ENCODE results near the gene ZNF385B. TPM values are rescaled to one million over a fixed set of nuclear protein-coding genes. Genes with fewer than 3 reads are reported as not detected.

The ZNF385B gene
- total and polyA plus RNA-seq, 5 experiments from 2014 or later = not detected

- Mint-ChIP-seq H3K4me1 (no peaks in the 10 kb centered on the region), H3K27ac (no peak overlapping the region), H3K9me3 (no peaks in the 10 kb centered on the region), H3K27me3 (peaks cover 0 to 12% (median 1%) of the 10 kb centered on the region in 5 donors), H3K4me3 (no peak overlapping the region), H3K36me3 (no peaks in the 10 kb centered on the region)
- DNase-seq (no peak), ATAC-seq (no peak)
- POLR2A ChIA-PET = no interaction called here
Measured at GRCh38 chr2:179560257-179560735, 301.1 kb downstream of the ZNF385B start.

- no peak overlapping the region for H3K27ac Mint-ChIP-seq
- no peak overlapping the region for H3K4me3 Mint-ChIP-seq
- H3K4me1 Mint-ChIP-seq = no peaks in the 10 kb centered on the region
- no peak for ATAC-seq
- no peaks in the 10 kb centered on the region for H3K36me3 Mint-ChIP-seq
- DNase-seq = no peak
- peaks cover 0 to 5% (median 0%) of the 10 kb centered on the region in 5 donors for H3K27me3 Mint-ChIP-seq
- POLR2A ChIA-PET = no interaction called here
- H3K9me3 Mint-ChIP-seq = peaks cover 0 to 1% (median 0%) of the 10 kb centered on the region in 9 donors
Measured at GRCh38 chr2:179559108-179559806, 302.2 kb downstream of the ZNF385B start.

GRCh38 chr2:179558010-179558934 is 303.1 kb downstream of the ZNF385B start:
- ATAC-seq (no peak), DNase-seq (no peak)
- H3K4me3 Mint-ChIP-seq = no peak overlapping the region
- peaks cover 0 to 8% (median 0%) of the 10 kb centered on the region in 9 donors for H3K9me3 Mint-ChIP-seq
- POLR2A ChIA-PET = no interaction called here
- H3K27me3 Mint-ChIP-seq = peaks cover 0 to 5% (median 0%) of the 10 kb centered on the region in 5 donors
- H3K36me3 Mint-ChIP-seq = no peaks in the 10 kb centered on the region
- H3K27ac Mint-ChIP-seq = no peak overlapping the region
- H3K4me1 Mint-ChIP-seq = no peaks in the 10 kb centered on the region

- no peaks in the 10 kb centered on the region for H3K36me3 Mint-ChIP-seq
- no peak for DNase-seq
- ATAC-seq = no peak
- H3K4me1 Mint-ChIP-seq = no peaks in the 10 kb centered on the region
- POLR2A ChIA-PET = no interaction called here
- peaks cover 0 to 8% (median 0%) of the 10 kb centered on the region in 9 donors for H3K9me3 Mint-ChIP-seq
- peaks cover 0 to 8% (median 0%) of the 10 kb centered on the region in 5 donors for H3K27me3 Mint-ChIP-seq
- H3K4me3 Mint-ChIP-seq = no peak overlapping the region
- no peak overlapping the region for H3K27ac Mint-ChIP-seq
Measured at GRCh38 chr2:179556425-179556824, 305.0 kb downstream of the ZNF385B start.

- no peak for ATAC-seq
- POLR2A ChIA-PET = no interaction called here
- no peak overlapping the region for H3K27ac Mint-ChIP-seq
- H3K9me3 Mint-ChIP-seq = peaks cover 0 to 8% (median 0%) of the 10 kb centered on the region in 9 donors
- H3K4me1 Mint-ChIP-seq = no peaks in the 10 kb centered on the region
- no peak for DNase-seq
- H3K4me3 Mint-ChIP-seq = no peak overlapping the region
- H3K36me3 Mint-ChIP-seq = no peaks in the 10 kb centered on the region
- peaks cover 0 to 9% (median 0%) of the 10 kb centered on the region in 5 donors for H3K27me3 Mint-ChIP-seq
Measured at GRCh38 chr2:179555691-179556283, 305.6 kb downstream of the ZNF385B start.

- H3K4me3 Mint-ChIP-seq = no peak overlapping the region
- POLR2A ChIA-PET = no interaction called here
Measured at GRCh38 chr2:179554639-179555386, 306.6 kb downstream of the ZNF385B start.

GRCh38 chr2:179553382-179553781 is 308.0 kb downstream of the ZNF385B start:
- no peak overlapping the region for H3K27ac Mint-ChIP-seq
- peaks cover 0 to 4% (median 0%) of the 10 kb centered on the region in 5 donors for H3K27me3 Mint-ChIP-seq
- peaks cover 0 to 8% (median 0%) of the 10 kb centered on the region in 9 donors for H3K9me3 Mint-ChIP-seq
- DNase-seq = no peak
- H3K4me3 Mint-ChIP-seq = no peak overlapping the region
- H3K4me1 Mint-ChIP-seq = no peaks in the 10 kb centered on the region
- no peak for ATAC-seq
- POLR2A ChIA-PET = no interaction called here
- H3K36me3 Mint-ChIP-seq = no peaks in the 10 kb centered on the region

More at GRCh38 chr2:179554639-179555386, 306.6 kb downstream of the ZNF385B start:
- no peaks in the 10 kb centered on the region for H3K4me1 Mint-ChIP-seq
- no peaks in the 10 kb centered on the region for H3K36me3 Mint-ChIP-seq
- ATAC-seq (no peak), DNase-seq (no peak)
- H3K27ac Mint-ChIP-seq = no peak overlapping the region
- H3K9me3 Mint-ChIP-seq = peaks cover 0 to 8% (median 0%) of the 10 kb centered on the region in 9 donors
- H3K27me3 Mint-ChIP-seq = peaks cover 0 to 4% (median 0%) of the 10 kb centered on the region in 5 donors

GRCh38 chr2:179551539-179552045 is 309.8 kb downstream of the ZNF385B start:
- peaks cover 0 to 4% (median 0%) of the 10 kb centered on the region in 5 donors for H3K27me3 Mint-ChIP-seq

GRCh38 chr2:179550849-179551248 is 310.6 kb downstream of the ZNF385B start:
- H3K36me3 Mint-ChIP-seq = no peaks in the 10 kb centered on the region
- no peak overlapping the region for H3K4me3 Mint-ChIP-seq
- peaks cover 0 to 8% (median 0%) of the 10 kb centered on the region in 9 donors for H3K9me3 Mint-ChIP-seq
- H3K27ac Mint-ChIP-seq = no peak overlapping the region
- ATAC-seq = no peak
- no peaks in the 10 kb centered on the region for H3K4me1 Mint-ChIP-seq
- peaks cover 0 to 4% (median 0%) of the 10 kb centered on the region in 5 donors for H3K27me3 Mint-ChIP-seq
- POLR2A ChIA-PET = no interaction called here
- no peak for DNase-seq

More at GRCh38 chr2:179551539-179552045, 309.8 kb downstream of the ZNF385B start:
- POLR2A ChIA-PET = no interaction called here
- DNase-seq = no peak
- Mint-ChIP-seq H3K4me1 (no peaks in the 10 kb centered on the region), H3K36me3 (no peaks in the 10 kb centered on the region), H3K4me3 (no peak overlapping the region), H3K9me3 (peaks cover 0 to 8% (median 0%) of the 10 kb centered on the region in 9 donors), H3K27ac (no peak overlapping the region)
- no peak for ATAC-seq

GRCh38 chr2:179550214-179550613 is 311.2 kb downstream of the ZNF385B start:
- no peak for DNase-seq
- Mint-ChIP-seq H3K36me3 (no peaks in the 10 kb centered on the region), H3K9me3 (peaks cover 0 to 8% (median 0%) of the 10 kb centered on the region in 9 donors), H3K27ac (no peak overlapping the region), H3K4me3 (no peak overlapping the region), H3K4me1 (no peaks in the 10 kb centered on the region), H3K27me3 (peaks cover 0 to 4% (median 0%) of the 10 kb centered on the region in 5 donors)
- POLR2A ChIA-PET = no interaction called here
- ATAC-seq = no peak

- Mint-ChIP-seq H3K27me3 (peaks cover 0 to 3% (median 0%) of the 10 kb centered on the region in 5 donors), H3K27ac (no peak overlapping the region), H3K9me3 (peaks cover 0 to 7% (median 0%) of the 10 kb centered on the region in 9 donors), H3K4me3 (no peak overlapping the region), H3K4me1 (no peaks in the 10 kb centered on the region), H3K36me3 (no peaks in the 10 kb centered on the region)
- no peak for DNase-seq
- no peak for ATAC-seq
- POLR2A ChIA-PET = no interaction called here
Measured at GRCh38 chr2:179546656-179547055, 314.8 kb downstream of the ZNF385B start.

- POLR2A ChIA-PET = no interaction called here
- peaks cover 0 to 3% (median 0%) of the 10 kb centered on the region in 5 donors for H3K27me3 Mint-ChIP-seq
Measured at GRCh38 chr2:179545024-179545423, 316.4 kb downstream of the ZNF385B start.

More at GRCh38 chr2:179545024-179545423, 316.4 kb downstream of the ZNF385B start:
- ATAC-seq = no peak
- H3K36me3 Mint-ChIP-seq = no peaks in the 10 kb centered on the region
- no peak overlapping the region for H3K4me3 Mint-ChIP-seq
- no peak overlapping the region for H3K27ac Mint-ChIP-seq
- H3K9me3 Mint-ChIP-seq = peaks cover 0 to 14% (median 2%) of the 10 kb centered on the region in 9 donors
- no peak for DNase-seq
- no peaks in the 10 kb centered on the region for H3K4me1 Mint-ChIP-seq
